PC-3 (cell line): ENCODE results near the gene ASCC2. TPM values are rescaled to one million over a fixed set of nuclear protein-coding genes. Genes with fewer than 3 reads are reported as not detected.
"Not testable (repeated sequence)": the region's sequence is repeated elsewhere in the genome, so short reads cannot be mapped to it uniquely, and the experiment has no call there.

ENCODE experiments used
- ATAC-seq: fragments of 200-7000 bp; cut with Tn5 transposase; 2 replicates; pipeline ENCODE4 v1.9.1; 2020; ENCODE audit warnings: mild to moderate bottlenecking, moderate library complexity
- BruUV-seq: library from RNA; stranded (reverse); fragments of 400-500 nt; replicated peaks from 2 replicates; lab custom pipeline; 2021; lab: Mats Ljungman, UMichigan
- CTCF ChIA-PET: fragments of 300-600 bp; sonication (Branson Sonifier 250); formaldehyde crosslinking; loops from one replicate; lab custom pipeline; 2022; ENCODE audit warnings: antibody characterized with exemption; lab: Charles Lee
- POLR2A ChIA-PET: fragments of 300-600 bp; sonication (Branson Sonifier 250); formaldehyde crosslinking; loops from one replicate; lab custom pipeline; 2022; ENCODE audit warnings: antibody characterized with exemption; ENCODE audit not compliant: unreplicated experiment; lab: Charles Lee
- DNase-seq: peaks from one replicate; pipeline ENCODE4 v3.0.0-alpha.2; 2015
- H2AFZ ChIP-seq: fragments of 300-600 bp; sonication (generic); 2 replicates; pipeline ENCODE4 v1.6.0; 2016; ENCODE audit warnings: antibody characterized with exemption, low read length
- H3F3A ChIP-seq: fragments of 300-600 bp; sonication (generic); one replicate; pipeline ENCODE4 v1.6.0; 2017; ENCODE audit warnings: antibody characterized with exemption, low read length, control low read depth, mild to moderate bottlenecking; ENCODE audit not compliant: unreplicated experiment
- H3K27ac ChIP-seq: fragments of 300-600 bp; sonication (generic); 2 replicates; pipeline ENCODE4 v1.5.1; 2016; ENCODE audit warnings: mild to moderate bottlenecking, low read length
- H3K27me3 ChIP-seq: fragments of 300-600 bp; sonication (generic); 2 replicates; pipeline ENCODE4 v1.6.1; 2016; ENCODE audit warnings: low read length, mixed read lengths
- H3K36me3 ChIP-seq: fragments of 300-600 bp; sonication (generic); 2 replicates; pipeline ENCODE4 v1.6.1; 2016; ENCODE audit warnings: low read depth, mixed run types, low read length, mixed read lengths
- H3K4me1 ChIP-seq: fragments of 300-600 bp; sonication (generic); 2 replicates; pipeline ENCODE4 v1.5.1; 2016; ENCODE audit warnings: low read length; ENCODE audit not compliant: insufficient read depth
- H3K4me2 ChIP-seq: fragments of 300-600 bp; sonication (generic); 2 replicates; pipeline ENCODE4 v1.6.0; 2016; ENCODE audit warnings: low read length
- H3K4me3 ChIP-seq: fragments of 300-600 bp; sonication (generic); 2 replicates; pipeline ENCODE4 v1.5.1; 2016; ENCODE audit warnings: mild to moderate bottlenecking, low read length, mixed read lengths
- H3K79me2 ChIP-seq: fragments of 300-600 bp; sonication (generic); 2 replicates; pipeline ENCODE4 v1.6.1; 2017; ENCODE audit warnings: low read length, mixed read lengths
- H3K9ac ChIP-seq: fragments of 300-600 bp; sonication (generic); 2 replicates; pipeline ENCODE4 v1.6.0; 2016; ENCODE audit warnings: mild to moderate bottlenecking, low read length
- H3K9me2 ChIP-seq: fragments of 300-600 bp; sonication (generic); replicated peaks from 2 replicates; pipeline ENCODE4 v1.6.1; 2016; ENCODE audit warnings: mixed run types, low read length, mixed read lengths
- H3K9me3 ChIP-seq: fragments of 300-600 bp; sonication (generic); 2 replicates; pipeline ENCODE4 v1.6.1; 2016; ENCODE audit warnings: low read length, mixed read lengths
- H4K20me1 ChIP-seq: fragments of 300-600 bp; sonication (generic); 2 replicates; pipeline ENCODE4 v1.6.1; 2016; ENCODE audit warnings: low read length, mixed read lengths
- EZH2 ChIP-seq: fragments of 300-600 bp; sonication (generic); IDR thresholded peaks from one replicate; pipeline ENCODE4 v1.6.1; 2017; ENCODE audit warnings: antibody characterized with exemption, mild to moderate bottlenecking, low read length; ENCODE audit not compliant: unreplicated experiment
- EZH2phosphoT487 ChIP-seq: fragments of 300-600 bp; sonication (generic); IDR thresholded peaks from 2 replicates; pipeline ENCODE4 v1.6.1; 2018; ENCODE audit warnings: mild to moderate bottlenecking, antibody characterized with exemption, low read length, borderline replicate concordance
- intact Hi-C: fragments of 100-400 bp; cut with micrococcal nuclease; formaldehyde crosslinking; loops from 2 replicates; pipeline ENCODE4 v1.9.0; 2023
- total RNA-seq: library from RNA; depleted of rRNA; stranded (reverse); fragments of >200 nt; gene quantifications from 2 replicates; pipeline ENCODE4 v1.2.3, GENCODE V29; 2014
- TF ChIP-seq, protein P1 (sequence below): fragments of 300-600 bp; sonication (generic); conservative IDR thresholded peaks from 2 replicates; pipeline ENCODE4 v1.5.1; 2017; ENCODE audit warnings: antibody characterized with exemption, low read depth, mild to moderate bottlenecking, low read length

Gene ASCC2
- total RNA-seq, 1 experiment from 2014 or later, result 37.0 TPM

DNA sequence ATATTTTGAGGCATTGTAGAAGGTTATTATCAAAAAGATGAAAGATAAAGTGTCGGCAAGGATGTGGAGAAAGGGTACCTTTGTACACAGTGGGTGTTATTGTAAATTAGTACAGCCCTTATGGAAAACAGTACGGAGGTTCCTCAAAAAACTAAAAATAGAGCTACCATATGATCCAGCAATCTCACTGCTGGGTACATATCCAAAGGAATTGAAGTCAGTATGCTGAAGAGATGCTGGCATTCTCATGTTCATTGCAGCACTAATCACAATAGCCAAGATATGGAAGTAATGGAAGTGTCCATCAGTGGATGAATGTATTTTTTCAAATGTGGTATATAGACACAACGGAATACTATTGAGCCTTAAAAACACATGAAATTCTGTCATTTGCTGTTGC, 29.8 kb upstream of the ASCC2 start:
- H3F3A ChIP-seq, result no peaks in the 10 kb centered on the region
- no peak overlapping the region for H3K4me3 ChIP-seq
- H3K27me3 ChIP-seq, result no peaks in the 10 kb centered on the region
- TF ChIP-seq EZH2 (no peak), EZH2phosphoT487 (no peak)
- TF ChIP-seq, protein P1, sequence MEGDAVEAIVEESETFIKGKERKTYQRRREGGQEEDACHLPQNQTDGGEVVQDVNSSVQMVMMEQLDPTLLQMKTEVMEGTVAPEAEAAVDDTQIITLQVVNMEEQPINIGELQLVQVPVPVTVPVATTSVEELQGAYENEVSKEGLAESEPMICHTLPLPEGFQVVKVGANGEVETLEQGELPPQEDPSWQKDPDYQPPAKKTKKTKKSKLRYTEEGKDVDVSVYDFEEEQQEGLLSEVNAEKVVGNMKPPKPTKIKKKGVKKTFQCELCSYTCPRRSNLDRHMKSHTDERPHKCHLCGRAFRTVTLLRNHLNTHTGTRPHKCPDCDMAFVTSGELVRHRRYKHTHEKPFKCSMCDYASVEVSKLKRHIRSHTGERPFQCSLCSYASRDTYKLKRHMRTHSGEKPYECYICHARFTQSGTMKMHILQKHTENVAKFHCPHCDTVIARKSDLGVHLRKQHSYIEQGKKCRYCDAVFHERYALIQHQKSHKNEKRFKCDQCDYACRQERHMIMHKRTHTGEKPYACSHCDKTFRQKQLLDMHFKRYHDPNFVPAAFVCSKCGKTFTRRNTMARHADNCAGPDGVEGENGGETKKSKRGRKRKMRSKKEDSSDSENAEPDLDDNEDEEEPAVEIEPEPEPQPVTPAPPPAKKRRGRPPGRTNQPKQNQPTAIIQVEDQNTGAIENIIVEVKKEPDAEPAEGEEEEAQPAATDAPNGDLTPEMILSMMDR, result no peak
- DNase-seq (no peak), ATAC-seq (no peak)
- no peaks in the 10 kb centered on the region for H3K4me1 ChIP-seq
- H3K36me3 ChIP-seq, result no peaks in the 10 kb centered on the region
- H3K4me2 ChIP-seq, result no peak overlapping the region
- POLR2A ChIA-PET, result no interaction called here
- no TSS peak for BruUV-seq
- CTCF ChIA-PET, result no interaction called here
- no peaks in the 10 kb centered on the region for H4K20me1 ChIP-seq
- H3K9me2 ChIP-seq, result no peaks in the 10 kb centered on the region
- H3K79me2 ChIP-seq, result no peaks in the 10 kb centered on the region
- H2AFZ ChIP-seq, result no peak overlapping the region
- H3K9me3 ChIP-seq, result no peaks in the 10 kb centered on the region
- H3K27ac ChIP-seq, result no peak overlapping the region
- intact Hi-C loops, result no loop called here
- H3K9ac ChIP-seq, result no peak overlapping the region

GRCh38 chr22:29867260-29867659, 29.2 kb upstream of the ASCC2 start:
- no TSS peak for BruUV-seq
- no peak overlapping the region for H2AFZ ChIP-seq
- ChIA-PET CTCF (no interaction called here), POLR2A (no interaction called here)
- H3K27ac ChIP-seq, result no peak overlapping the region
- no peak overlapping the region for H3K4me2 ChIP-seq
- TF ChIP-seq EZH2phosphoT487 (no peak), EZH2 (no peak)
- TF ChIP-seq, protein P1, result no peak
- H3K9ac ChIP-seq, result no peak overlapping the region
- ATAC-seq, result no peak
- intact Hi-C loops, result no loop called here
- no peak for DNase-seq
- H3K36me3 ChIP-seq, result no peaks in the 10 kb centered on the region
- H3F3A ChIP-seq, result no peaks in the 10 kb centered on the region
- no peaks in the 10 kb centered on the region for H3K79me2 ChIP-seq
- no peaks in the 10 kb centered on the region for H3K9me2 ChIP-seq
- H3K27me3 ChIP-seq, result no peaks in the 10 kb centered on the region
- no peak overlapping the region for H3K4me3 ChIP-seq
- H3K4me1 ChIP-seq, result no peaks in the 10 kb centered on the region
- no peaks in the 10 kb centered on the region for H4K20me1 ChIP-seq
- H3K9me3 ChIP-seq, result no peaks in the 10 kb centered on the region

- H3K9me3 ChIP-seq, H3K4me2 ChIP-seq, ATAC-seq, H4K20me1 ChIP-seq, POLR2A ChIA-PET, H3K9me2 ChIP-seq, H3K27ac ChIP-seq, CTCF ChIA-PET, H3K4me1 ChIP-seq, H2AFZ ChIP-seq, H3K79me2 ChIP-seq, H3K27me3 ChIP-seq, H3K9ac ChIP-seq, intact Hi-C loops, H3F3A ChIP-seq, BruUV-seq, H3K36me3 ChIP-seq, H3K4me3 ChIP-seq, DNase-seq: not testable (repeated sequence)
Measured at GRCh38 chr22:29865572-29865971, 27.5 kb upstream of the ASCC2 start.
